H1 (cell line): Measurements from ENCODE around the gene CLNS1A. TPM values are rescaled to one million over a fixed set of nuclear protein-coding genes. Genes with fewer than 3 reads are reported as not detected.

Source experiments
- CEBPB ChIP-seq: IDR thresholded peaks from 2 replicates; pipeline ENCODE4 v1.6.1; 2012; ENCODE audit warnings: low read depth, low read length
- RAD21 ChIP-seq, 2 experiments: IDR thresholded peaks in 1 of 2; conservative IDR thresholded peaks in 1 of 2; 2 replicates each; pipeline ENCODE4 v1.6.1; 2011; ENCODE audit warnings: low read depth in 2 of 2, low read length in 2 of 2, improper control_type of control experiment in 1 of 2, inconsistent platforms in 1 of 2, mild to moderate bottlenecking in 1 of 2, moderate library complexity in 1 of 2
- RNF2 ChIP-seq: fragments of 200-900, 300-1000 bp; sonication (generic); IDR thresholded peaks from 2 replicates; pipeline ENCODE4 v1.7.1; 2016; ENCODE audit warnings: borderline replicate concordance, low read depth, mild to moderate bottlenecking, antibody characterized with exemption, low read length; ENCODE audit not compliant: poor library complexity, severe bottlenecking; ENCODE audit errors: missing control alignments
- polyA plus RNA-seq, 7 experiments: library from polyadenylated mRNA; depleted of rRNA in 3 of 7; stranded (reverse) in 5 of 7; unstranded in 2 of 7; fragments of >200 nt in 5 of 7; fragments of 200-250 nt in 2 of 7; gene quantifications; 1 replicate in 5 of 7; 2 replicates in 1 of 7; 4 replicates in 1 of 7; pipeline versions ENCODE4 v1.2.1 to v1.2.3, GENCODE V29; 2011 to 2013; ENCODE audit warnings: missing spikeins in 2 of 7, mixed read lengths in 2 of 7
- total RNA-seq: library from RNA; stranded (reverse); fragmentation: NEBNext Ultra II Directional; extraction: Animal tissue kit (Norgen Biotek cat#: 25700); gene quantifications from 2 replicates; pipeline ENCODE4 v1.2.1, GENCODE V29; 2021

The CLNS1A gene
- total and polyA plus RNA-seq, 2 of the 8 experiments (the other 6 are each of a cell fraction or from before 2014, with no cell fraction given), result 136 to 177 TPM

DNA sequence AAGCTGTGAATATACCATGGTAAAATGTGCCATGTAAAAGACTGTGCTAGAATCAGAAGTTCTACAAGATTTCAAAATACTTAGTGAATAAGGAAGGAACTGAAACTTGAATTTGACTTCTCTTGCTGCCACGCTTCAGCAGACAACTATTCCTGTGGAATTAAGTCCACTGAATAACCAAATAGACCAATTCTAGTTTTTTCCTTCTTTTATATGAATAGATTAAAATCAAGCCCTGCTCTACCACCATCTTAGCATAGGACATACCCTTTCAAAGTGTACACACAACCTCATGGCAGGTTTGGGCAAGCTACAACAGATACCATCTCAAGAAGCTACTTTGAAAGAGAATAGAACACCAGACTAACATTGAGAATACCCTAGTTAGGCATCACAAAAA, 23.4 kb upstream of the CLNS1A start (continued):
- TF ChIP-seq RNF2 (no peak), CEBPB (no peak), RAD21 (IDR thresholded peaks at IDR 0.05 in 1 of 2, conservative IDR thresholded peaks at IDR 0.05 in 1 of 2; ENCODE audit: low read depth in 2 of 2, low read length in 2 of 2) (no peak)
